NOMO-1 treated with dmso at 0.1 percent for 144 hours (cell line): ENCODE measurements around the gene UMPS.

Source experiments
- DNase-seq: peaks from one replicate; lab custom pipeline; 2025; ENCODE audit not compliant: unreplicated experiment; lab: John Stamatoyannopoulos, UW

Gene UMPS

DNA sequence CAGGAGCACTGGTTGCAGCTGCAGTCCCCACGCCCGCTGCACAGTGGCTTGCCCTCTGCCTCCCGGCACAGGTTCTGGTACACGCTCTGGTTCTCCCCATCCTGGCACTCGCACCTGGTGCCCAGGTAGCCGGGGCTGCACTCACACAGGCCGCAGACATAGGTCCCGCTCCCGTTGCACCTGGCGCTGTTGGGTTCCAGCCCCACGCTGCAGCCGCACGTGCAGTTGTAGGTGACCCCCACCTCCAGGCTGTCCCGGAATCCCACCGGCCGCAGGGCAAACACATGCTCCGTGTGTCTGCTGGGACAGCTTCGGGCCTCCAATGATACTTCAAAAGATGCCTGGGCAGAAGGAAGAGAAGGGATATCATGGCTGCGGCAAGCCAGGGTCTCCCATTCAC is 66.2 kb downstream of the UMPS start:
- DNase-seq, result no peak

DNA sequence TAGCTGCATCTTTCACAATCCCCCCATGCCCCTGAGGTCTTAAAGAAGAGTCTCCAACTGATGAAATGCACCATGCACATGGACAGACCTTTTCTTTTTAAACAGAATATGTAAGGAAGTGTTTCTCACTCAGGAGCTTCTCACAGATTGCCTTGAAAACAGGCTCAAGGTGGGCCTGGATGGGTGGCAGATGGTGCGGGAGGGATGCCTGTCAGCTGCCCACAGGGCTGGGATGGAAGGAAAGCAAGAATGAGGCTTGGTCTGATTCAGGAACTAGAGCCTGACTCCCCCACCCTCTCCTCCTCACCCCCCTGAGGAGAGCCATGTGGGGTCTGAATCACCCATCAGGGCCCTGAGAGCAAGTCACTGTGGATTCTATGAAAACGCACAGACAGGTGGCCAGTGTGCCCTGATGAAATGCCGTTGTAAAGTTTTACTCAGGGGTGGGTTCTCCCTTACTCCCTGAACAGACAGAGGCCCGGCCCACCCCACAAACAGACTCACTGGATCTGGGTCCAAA is 67.2 kb downstream of the UMPS start:
- no peak for DNase-seq
